HS-27A (cell line): ENCODE measurements around the gene HLF.

Experiments
- DNase-seq: peaks from one replicate; pipeline ENCODE4 v3.0.0-alpha.2; 2012; ENCODE audit warnings: low read depth, missing footprints

Gene HLF

DNA sequence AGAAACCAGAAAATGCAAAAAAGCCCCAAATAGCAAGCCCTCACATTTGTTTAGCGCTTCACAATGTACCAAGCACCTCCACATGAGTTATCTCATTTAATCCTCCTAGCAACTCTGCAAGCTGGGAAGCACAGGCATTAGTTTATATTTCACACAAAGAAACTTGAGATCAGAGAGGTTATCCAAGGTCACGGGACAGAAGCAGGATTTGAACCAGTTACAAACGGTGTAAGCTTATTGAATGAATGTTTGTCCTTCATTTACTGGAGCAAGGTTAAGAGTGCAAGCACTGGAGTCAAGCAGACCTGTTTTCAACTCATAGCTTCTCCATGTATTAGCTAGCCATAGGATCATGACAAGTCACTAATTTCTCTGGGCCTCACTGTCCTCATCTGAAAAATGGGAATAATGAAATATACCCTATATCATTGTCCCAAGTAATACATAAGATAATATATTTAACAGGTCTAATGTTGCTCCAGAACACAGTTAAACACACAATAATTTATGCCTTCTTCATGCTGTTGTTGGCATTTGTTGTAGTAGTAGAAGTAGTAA, 6.1 kb upstream of the HLF start:
- DNase-seq: no peak

DNA sequence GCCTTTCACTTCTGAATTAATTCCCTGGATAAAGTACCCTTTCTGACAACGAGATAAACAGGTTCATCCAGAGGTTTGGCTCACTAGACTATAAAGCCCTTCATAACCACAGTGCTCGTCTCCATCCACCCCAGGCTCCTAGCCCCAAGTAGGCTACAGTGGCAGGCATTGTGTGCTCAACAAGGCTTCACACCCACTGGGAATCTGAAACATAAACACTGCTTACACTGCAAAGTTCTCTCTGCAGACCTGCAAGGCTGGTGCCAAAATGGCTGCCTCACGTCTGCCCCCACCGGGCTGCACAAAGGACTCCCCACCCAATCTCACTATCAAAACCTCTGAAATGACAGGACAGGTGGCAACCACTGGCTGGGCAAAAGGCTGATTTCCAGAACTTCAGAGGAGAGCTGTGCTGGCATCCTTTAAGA, 5.1 kb upstream of the HLF start:
- DNase-seq: no peak

DNA sequence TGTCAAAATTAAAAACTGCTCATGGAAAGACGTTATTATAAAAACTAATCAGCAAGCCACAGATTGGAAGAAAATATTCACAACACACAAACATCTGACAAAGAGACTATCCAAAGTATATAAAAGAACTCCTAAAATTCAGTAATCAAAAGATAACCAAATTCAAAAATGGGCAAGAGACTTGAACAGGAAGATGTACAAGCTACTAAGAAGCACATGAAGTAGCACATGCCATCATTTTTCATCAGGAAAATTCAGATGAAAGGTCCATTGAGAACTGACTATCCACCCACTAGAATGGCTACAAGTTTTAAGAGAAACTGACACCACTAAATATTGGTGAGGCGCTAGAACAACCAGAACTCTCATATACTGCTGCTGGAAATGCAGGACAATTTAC, 3.4 kb upstream of the HLF start:
- no peak for DNase-seq

DNA sequence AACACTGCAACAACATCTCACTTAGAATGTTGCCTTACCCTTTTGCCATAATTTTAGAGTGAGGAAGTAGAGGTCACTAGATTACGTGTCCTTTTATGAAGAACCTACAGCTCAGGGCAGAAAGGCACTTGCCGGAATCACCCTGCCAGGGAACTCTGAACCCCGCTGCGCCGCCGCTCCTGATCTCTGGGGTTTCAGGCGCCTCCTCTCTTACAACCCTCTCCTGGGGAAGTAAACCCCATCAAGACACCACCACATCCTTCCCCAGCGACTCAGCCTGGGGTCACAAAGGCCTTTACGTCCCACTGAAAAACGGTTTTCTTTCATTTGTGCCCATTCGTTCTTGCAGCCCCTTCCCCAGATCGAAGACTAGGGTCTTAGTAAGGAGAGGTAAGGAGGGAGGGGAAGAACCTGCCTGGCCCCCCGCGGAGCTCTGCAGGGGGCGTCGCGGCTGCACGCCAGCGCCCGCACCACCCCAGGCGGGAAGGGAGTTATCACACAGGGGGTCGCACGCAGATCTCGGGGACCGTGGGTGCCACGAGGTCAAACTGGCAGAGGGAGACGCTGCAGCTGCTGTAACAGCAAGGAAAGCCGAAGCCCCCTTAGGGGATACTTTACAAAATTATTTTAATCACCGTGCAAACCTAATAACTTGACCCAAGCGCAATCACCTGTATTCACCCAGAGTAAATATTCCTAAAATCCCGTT, 1.0 kb upstream of the HLF start:
- no peak for DNase-seq

DNA sequence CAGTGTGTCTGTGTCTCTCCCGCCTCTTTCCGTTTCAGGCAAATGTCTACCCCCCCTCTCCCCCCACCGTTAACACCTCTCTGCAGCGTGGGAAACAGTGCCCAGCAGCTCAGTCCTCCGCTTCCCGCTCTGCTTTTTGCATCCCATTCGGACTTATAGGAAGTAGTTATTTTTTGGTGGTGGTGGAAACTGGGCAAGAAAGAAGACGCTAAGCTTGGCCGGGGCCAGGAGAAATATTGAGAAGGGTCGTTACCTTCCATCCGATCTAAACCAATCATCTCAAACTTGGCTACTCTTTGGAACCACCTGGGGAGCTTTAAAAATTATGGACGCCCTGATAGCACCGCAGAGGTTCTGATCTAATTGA, 499 bp upstream of the HLF start:
- DNase-seq: no peak

DNA sequence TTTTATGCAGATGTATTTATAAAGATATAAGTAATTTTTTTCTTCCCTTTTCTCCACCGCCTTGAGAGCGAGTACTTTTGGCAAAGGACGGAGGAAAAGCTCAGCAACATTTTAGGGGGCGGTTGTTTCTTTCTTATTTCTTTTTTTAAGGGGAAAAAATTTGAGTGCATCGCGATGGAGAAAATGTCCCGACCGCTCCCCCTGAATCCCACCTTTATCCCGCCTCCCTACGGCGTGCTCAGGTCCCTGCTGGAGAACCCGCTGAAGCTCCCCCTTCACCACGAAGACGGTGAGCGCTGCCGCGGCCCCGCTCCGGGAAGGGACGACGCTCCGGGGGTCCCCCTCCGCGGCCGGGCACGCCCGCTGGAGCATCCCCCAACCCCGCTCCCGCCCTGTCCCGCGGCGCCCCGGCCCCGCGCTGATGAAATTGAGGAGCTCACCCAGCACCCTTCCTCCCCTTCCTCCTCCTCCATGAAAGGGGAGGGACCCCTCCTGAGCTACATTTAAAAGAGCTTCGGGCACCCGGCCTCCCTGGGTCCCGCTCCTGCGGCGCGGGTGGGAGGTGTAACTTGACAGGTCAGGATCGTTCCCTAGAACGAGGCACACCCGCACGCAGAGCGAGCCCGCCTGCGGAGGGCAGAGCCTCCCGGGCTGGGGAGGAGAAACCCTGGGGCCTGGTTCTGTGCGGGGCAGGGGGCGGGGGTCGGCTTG, 706 bp downstream of the HLF start:
- DNase-seq: no peak

DNA sequence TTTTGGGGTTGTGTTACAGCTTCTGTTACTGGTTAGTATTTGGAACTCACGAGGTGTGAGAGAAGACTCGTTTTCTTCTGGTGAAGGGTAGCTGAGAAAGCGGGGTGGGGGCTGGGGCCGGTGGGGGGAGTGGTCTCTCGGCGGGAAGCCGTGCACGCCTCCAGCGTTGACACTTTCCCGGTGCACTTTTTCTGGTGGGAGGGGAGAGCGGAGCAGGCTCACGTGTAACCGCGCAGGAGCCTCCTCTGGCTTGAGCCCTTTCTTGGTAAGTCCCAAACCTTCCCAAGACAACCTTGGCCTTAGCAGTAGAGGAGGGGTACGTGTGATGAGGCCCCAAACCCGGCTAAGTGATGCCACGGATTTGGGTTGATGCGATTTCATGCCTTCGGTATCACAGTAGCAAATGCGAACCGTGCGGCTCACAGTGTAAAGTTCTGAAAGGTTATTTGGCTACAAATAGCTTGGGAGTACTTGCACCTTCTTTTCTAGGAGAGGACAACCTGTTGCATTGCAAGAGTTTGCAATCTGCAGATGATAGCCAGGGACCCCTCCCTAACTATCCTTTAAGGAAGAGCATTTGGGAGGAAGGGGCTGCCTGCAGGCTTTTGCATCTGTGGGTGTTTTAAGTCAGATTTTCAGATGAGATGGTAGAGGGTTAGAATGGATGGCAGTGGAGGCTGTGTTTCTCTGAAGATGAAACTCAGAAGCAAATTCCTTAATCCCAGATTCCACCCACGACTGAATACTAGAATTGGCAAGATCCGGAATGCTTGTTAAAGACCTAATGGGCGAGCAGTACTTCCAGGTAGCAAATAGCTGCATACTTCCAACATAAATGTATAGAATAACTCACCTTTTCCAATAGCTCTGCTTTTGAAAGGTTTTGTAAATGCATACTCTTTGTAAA, 1.5 kb downstream of the HLF start:
- DNase-seq: no peak

DNA sequence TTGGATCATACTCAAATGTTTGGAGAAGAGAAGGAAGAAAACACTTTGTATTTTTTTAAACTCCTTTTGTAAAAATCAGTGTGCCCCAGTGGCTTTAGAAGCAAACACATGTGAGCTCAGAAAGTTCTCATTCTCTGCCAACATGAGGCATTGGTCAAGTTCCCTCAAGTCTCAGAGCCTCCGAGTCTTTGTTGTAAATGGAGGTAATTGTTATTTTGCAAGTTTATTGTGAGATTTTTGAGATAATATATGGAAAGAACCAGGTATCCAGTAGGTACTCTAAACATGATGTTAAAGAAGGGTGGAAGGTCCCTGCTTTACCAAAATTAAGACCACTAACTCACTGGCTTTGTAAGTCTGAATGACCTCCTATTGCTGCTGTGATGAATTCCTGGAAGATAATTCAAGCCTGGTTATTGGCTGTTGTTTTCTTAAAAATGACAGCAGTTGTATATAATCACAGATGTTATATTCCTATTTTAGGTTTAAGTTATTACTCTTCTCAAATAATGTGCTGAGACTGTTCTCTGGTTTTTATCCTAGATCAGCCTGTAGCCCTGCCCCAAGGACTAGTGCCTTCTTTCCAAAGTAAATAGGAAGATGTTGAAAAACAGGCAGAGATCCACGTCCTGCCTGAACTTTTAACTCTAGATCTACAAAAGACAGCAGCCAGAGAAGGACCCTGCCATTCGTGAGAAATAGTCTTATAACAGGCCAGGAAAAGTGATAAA, 2.4 kb downstream of the HLF start:
- no peak for DNase-seq

DNA sequence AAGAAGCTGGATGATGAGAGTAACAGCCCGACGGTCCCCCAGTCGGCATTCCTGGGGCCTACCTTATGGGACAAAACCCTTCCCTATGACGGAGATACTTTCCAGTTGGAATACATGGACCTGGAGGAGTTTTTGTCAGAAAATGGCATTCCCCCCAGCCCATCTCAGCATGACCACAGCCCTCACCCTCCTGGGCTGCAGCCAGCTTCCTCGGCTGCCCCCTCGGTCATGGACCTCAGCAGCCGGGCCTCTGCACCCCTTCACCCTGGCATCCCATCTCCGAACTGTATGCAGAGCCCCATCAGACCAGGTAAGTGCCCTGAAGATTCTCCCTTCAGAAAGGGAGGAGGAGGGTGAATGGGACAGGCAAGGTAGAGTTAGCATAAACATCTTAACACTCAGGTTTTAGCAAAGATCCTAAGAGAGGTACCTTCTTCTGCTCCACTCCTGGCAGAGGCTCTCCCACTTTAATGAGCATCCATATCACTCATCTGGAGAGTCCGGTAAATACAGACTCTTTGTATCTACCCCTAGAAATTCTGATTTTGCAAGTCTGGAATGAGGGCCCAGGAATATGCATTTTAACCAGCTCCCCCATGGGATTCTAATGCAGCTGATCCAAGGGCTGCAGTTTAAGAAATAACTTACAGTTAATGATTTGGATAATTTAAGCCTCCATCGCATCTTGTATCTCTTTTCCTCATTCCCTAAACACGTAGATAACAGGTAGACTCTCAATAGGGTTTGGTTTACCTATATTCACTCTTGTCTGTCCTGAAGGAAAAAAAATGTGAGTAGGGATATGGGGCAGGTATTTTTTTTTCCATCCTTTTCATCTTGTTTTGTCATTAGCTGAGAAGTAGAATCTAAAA, 3.3 kb downstream of the HLF start:
- no peak for DNase-seq

DNA sequence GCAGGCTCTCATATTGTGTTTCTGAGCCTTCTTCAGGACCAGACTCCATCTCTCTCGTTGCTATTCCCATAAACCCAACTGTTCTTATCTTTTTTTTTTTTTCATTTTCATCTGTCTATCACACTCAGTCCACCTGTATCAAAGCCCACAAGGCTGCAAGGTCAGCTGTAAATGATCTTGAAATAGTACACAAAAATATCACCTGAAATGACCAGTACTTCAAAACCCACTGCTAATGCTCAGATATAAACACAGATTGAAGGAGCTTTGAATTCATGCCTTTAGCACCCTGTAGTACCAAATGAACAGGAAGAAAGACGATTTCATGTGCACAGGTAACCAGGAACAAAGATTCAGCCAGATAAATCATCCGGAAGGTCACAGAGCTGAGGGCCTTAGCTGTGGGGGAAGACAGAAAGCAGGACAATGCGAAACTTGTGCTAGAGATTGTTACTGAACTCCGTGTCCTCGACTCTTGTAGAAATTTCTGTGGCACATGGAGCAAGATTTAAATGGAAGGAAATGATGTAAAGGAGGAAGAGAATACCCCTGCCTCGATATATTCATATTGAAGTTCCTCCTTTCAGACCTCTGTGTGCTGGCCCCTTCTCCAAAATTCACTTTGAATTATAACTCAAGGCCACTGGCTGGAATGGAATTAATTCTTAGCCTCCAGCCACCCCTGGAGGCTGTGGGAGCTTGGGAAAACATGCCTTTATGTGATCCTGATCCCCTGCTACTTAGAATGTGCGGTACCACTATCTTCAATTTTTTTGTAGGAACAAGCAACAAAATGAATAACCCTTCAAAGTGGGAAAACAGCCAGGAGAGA, 4.1 kb downstream of the HLF start:
- no peak for DNase-seq

DNA sequence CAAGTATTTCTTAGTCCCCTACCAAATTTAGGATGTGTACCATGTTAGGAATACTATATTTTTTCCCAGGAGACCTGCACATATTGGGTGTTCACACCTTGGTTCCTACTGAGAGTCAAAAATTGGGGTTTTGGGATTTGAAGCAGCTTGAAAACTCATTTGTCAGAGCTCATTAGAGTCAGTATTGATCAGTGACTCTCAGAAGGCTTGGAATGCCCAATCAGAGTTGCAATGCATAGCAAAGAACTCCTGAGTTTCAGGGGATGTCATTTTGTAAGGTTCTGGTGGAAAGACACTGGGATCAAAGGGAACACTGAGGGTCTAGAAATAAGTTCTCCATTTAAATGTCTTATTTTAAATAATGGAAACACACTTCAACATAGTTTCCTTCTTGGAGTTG, 5.1 kb downstream of the HLF start:
- no peak for DNase-seq

DNA sequence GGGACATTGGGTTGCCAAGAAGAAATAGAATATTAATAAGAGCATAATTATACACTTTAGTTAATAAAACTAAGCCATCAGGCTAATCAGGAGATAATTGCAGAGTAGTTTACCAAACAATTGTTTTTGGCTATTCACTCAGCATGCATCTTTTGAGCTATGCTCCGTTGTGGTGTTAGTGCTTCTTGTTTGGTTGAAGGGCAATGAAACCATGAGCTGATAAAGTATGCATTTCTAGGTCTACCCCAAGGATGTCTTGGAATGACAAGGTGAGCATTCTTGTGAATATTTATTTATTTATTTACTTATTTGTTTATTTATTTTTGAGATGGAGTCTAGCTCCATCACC, 6.4 kb downstream of the HLF start:
- no peak for DNase-seq

DNA sequence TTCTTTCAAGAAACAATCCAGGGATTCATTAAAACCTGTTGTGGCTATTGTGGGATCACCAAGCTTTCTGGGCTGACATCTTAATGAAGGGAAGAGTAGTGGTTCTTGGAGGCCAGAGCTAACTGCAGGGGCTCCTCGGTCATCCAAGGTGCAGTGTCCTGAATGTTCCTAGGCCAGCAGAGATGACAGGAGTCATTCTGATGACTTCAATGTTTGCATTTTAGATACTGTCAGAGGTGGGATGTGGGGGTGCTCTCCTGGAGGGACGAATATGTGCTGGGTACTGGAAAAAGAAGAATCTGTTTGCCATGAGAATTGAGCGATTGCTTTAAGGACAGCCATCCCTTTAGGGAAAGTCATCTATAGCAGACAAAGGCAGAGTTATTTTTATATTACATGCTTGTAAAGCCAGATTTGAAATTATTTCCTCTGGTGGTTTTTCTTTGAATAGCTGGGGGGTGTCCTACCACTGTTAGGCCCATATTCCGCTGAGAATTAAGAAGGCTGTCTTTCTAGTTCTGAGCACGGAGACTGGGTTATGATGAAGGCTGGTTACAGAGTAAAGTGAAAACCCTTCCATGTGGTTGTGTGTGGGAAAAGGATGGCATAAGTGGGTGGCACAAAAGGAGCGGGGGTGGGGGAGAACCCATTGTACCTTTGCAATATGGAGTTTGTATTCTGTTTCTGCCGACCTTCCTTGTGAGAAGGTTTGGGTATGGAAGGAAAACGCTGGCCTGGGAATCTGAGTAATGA, 7.4 kb downstream of the HLF start:
- no peak for DNase-seq

DNA sequence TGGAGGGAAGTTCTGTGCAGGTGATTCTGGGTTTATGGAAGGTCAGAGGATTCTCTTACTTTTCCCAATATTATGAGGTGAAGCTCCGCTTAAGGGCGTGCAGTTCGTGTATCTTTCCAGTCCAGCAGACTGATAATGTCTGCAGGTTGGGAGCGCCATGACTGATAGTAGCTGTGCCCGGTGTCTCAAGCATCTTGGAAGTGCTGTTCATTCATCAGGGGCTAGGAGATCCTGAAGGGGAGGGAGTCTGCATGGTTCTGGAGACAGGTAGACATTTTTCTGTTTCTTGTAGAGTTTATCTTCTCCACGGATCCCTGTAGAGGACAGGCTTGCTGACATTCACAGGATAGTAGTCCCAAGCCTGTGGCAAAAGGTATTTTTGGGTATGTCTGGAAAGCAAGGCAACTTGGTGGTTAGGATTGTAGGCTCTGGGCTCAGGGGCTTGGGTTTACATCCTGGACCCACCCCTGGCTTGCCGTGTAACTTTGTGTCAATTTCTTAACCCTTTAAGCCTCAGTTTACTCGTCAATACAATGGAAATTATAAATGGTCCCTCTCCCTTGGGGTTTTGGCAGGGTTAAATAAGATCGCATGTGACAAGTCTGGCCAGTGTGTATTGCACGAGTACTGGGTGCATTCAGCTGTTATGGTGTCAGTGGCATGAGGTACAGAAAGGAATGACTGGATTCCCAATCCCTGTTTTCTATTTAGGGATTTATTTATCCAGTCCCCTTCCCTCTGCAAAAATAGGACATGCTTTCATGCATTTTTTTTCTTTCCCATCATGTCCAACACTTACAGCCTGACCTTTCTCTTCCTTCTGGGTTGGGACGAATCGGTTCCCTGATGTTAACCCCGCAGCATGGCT, 8.2 kb downstream of the HLF start:
- no peak for DNase-seq

DNA sequence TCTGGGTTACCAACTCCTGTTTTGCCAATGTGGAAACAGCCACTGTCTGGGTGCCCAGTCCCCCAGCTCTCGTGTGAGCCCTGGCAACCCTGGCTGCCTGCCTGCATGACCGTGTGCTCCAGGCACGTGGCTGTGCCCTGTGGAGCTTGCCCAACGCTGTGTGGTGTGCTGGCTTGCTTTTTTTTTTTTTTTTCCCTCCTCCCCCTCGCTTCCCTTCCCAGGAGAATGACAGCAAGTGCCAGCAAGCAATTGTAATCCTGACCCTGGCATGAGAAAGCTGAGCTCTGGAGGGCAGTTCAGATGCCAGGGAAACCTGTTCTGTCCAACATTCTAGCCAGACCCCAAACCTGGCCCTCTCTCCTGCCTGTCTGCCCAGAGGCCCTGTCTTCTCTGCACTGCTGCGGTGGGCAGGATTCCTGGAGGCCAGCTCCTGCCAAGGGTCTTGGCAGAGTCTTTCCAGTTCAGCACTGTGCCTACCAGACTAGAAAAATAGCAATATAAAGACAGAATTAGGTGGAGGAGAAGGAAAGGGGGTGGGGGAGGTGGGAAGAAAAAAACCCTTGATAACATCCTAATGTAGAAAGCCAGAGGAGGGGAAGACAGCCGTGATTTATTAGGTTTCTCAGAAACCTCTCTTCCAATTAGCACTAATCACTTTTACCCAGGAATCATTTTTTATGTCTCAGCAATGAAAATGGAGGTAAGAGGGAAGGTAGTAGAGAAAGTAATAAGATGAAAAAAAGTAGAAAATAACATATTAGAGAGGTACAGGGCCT, 9.0 kb downstream of the HLF start:
- no peak for DNase-seq

DNA sequence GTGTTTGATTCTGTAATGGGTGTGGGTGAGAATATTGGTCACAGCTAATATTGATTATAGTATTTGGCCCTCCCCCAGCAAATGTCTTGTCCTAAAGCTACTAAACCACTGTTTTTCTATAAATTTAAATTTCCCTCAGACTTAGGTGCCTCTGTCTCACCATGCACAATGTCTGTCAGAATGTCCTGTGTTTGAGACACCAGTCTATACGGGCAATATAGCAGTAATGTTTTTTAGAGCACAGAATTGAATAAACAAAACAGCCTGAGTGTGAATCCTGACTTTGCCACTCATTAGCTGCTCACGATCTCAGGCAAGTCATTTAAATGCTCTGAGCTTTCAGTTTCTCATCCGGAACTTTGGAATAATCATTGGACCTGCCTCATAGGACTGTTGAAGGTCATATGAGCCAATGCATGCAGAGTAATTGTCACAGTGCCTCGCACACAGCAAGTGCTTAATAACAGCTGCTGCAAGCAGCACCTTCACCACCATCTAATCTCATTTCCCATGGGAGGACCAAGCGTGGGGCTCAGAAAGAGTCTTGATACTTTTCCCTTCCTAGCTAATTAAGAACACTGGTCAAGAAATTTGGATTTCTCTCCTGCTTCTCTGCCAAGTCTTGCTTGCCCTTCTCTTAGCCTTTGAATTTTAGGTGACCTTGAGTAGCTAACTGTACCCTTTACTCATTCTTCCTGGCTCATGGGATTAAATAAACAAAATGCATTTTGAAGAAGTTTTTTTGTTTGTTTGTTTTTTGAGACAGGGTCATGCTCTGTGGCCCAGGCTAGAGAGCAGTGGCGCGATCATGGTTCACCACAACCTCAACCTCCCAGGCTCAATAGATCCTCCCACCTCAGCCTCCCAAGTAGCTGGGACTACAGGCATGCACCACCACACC, 9.8 kb downstream of the HLF start:
- DNase-seq: no peak
